NCI-H510A treated with DMSO at 0.1 percent for 48 hours (cell line): ENCODE measurements around the gene ZFYVE28.
"Not testable (repeated sequence)": the region's sequence is repeated elsewhere in the genome, so short reads cannot be mapped to it uniquely, and the experiment has no call there.

ENCODE experiments used
- DNase-seq: peaks from one replicate; lab custom pipeline; 2025; lab: John Stamatoyannopoulos, UW

Gene ZFYVE28

DNA sequence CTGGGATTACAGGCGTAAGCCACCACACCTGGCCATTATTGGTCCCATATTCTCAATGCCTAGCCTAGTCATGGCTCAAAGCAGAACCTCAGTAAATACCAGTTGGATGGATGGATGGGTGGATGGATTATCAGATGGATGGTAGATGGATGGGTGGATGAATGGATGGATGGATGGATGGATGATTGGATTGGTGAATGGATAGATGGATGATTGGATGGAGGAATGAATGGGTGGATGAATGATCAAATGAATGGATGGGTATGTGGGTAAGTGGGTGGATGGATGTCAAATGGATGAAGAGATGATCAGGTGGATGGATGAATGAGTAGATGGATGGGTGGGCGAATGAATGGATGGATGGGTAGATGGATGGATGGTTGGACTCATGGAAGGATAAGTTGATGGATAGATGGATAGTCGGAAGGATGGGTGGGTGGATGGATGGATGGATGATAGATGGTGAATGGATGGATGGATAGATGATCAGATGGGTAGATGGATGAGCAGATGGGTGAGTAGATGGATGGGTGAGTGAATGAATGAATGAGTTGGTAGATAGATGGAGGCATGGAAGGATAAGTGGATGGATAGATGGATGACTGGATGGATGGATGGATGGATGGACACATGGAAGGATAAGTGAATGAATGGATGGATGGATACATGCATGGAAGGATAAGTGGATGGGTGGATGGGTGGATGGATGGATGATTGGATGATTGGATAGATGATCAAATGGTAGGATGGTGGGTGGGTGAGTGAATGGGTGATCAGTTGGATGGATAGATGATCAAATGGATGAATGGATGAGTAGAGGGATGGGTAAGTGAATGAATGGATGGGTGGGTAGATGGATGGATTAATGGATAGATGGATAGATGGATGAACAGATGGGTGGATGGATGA, 28.5 kb upstream of the ZFYVE28 start:
- DNase-seq = no peak

DNA sequence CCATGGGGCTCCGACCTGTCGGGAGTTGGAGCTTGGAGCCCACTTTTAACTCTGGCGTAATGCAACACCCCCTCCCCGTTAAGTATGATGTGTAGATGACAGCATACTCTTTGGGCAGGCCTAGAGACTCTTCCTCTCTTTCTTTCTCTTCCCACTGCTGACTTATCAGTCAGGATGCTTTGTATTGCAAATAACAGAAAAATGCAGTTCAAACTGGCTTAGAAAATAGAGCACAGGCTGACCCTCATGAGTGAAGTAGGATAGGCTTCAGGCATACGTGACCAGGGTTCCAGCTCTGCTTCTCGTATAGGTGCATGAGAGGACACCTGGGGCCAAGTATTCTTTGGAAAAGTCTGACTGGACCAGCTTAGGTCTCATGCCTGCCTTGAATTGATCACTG, 27.1 kb upstream of the ZFYVE28 start:
- DNase-seq = no peak

GRCh38 chr4:2445130-2445529, 26.7 kb upstream of the ZFYVE28 start:
- no peak for DNase-seq

DNA sequence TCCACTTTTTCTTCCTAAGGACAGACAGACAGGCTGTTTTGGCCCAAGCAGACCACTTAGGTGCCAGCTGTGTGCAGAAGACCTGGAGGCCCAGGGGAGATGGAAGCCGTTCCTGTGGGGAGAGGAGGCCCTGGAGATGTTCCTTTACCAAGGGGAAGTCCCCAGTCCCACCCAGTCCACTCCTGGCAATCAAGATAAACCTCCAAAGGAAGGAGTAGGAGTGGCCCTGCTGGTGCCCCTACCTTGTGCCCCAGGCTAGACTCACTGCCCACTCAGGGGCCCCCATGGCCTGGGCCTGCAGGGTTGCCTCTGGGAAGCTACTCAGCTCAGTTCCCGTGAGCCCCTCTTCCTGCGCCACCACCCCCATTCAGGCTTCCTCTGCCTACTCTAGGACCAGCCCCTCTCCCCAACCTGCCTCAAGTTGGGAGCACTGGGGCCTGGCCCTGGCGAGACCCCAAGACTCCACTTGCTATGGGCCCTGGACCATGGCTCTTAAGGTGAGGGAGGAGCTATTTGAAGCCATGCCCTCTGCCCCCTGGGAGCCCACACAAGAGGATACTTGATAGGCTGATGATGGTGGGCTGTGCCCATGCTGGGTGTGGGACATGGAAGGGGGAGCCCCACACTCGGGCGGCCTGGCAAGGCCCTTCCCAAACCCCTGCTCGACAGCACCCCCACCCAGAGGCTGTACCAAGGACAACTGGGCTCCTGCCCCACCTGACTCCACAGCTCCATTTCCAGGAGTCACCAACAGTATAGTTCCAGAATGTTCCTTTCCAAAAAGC, 25.7 kb upstream of the ZFYVE28 start:
- DNase-seq = no peak

DNA sequence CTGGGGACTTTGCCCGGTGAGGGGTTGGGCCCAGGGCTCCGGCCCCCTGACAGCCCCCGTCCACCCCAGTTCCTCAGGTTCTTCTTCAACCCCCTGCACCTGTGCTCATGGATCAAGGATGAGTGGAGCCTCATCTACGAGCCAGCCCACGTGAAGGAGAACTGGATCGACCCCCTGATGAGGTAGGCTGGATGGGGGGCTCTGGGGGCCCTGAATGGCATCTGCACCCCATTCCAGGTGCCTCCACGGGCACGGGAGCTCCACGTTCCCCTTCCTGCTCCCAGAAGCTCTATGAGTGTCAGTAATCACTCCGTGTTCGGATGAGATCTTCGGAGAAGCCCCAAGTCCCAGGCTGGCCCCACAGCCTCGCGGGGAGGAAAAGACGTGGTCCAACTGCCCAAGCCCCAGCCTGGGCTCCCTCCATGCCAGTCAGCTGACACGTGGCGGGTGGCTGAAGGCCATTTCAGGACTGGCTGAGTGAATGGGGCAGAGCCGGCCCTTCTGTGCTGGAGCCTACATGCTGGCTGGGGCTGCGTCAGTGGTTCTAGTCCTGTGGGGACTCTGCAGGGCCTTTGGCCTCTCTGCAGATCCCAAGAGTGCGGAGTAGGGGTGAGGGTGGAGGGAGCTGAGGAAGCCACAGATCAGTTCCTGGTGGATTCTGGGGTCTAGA, 24.8 kb upstream of the ZFYVE28 start:
- no peak for DNase-seq

- no peak for DNase-seq
Measured at GRCh38 chr4:2442175-2442993, 23.9 kb upstream of the ZFYVE28 start.

DNA sequence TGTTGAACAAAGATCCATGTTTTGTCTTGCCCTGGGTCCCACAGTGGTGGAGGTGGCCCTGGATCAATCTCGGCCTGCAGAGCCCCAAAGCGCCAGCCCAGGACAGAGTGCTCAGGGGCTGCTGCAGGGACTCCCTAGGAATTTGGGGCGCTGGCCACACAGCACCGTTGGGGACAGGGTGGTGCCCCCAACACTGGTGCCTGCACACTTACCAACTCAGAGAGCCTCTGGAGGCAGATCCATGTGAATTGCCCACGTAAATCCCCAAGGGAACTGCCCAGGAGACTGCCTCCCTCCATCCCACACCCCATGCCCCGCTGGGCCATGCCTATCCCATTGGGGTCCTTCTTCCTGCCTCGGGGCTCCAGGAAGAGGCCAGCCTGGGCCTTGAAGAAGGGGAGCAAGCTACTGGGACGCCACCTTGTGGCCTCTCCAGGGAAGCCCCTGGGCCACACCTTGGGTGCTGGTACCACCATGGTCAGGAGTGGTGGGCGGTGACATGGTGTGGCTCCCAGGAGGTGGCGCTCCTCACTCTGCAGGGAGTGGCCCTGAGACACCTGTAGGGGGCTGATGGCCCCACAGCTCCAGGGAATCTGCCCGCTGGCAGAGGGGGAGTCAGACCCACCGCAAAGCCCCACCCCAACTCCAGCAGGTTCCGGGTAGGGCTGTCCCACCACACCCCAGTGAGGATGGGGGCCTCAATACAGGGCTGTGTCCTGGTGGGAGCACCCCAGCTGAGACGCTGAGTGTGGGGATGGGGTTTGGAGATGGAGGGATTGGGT, 23.1 kb upstream of the ZFYVE28 start:
- DNase-seq = peak; percentile 72

DNA sequence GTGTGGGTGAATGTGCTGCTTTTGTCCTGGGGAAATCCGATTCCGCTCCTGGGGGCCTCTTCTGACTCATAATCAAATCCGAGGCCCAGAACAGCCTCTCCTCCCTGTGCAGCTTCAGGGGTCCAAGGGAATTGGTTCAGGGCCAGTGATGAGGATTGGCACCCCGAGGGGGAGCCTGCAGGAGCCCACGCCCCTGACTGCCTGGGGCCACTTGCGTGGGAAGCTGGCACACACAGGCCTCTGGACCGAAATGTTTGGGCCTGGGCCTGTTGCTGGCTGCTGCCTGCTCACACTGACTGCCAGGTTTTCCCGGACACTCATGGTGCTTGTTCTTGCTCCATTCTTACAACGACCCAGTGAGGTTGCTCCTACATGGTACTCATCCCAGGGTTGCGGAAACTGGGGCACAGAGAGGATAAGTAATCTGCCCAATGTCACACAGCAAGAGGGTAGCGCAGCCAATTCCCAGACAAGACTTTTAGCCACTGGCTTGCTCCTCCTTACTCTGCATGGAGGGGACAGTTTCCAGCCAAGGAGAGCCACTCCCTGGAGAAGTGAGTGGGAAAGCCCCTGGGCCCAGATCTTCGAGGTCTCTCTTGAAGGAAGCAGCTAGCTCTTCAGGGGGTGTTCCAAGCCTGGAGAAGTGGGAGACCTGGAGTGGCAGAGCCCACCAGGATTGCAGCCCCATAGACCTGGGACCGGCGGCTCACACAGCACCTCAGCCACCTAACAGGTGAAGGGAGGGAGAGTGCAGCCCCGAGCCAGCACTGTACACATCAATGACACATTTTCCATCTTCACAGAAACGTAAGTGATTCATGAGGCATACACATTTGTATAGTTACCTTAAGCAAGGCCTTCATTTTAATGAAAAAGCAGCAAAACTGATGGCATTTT, 20.6 kb upstream of the ZFYVE28 start:
- DNase-seq = no peak

- DNase-seq = no peak
Measured at GRCh38 chr4:2437475-2438215, 19.2 kb upstream of the ZFYVE28 start.

GRCh38 chr4:2436761-2437474, 18.5 kb upstream of the ZFYVE28 start:
- no peak for DNase-seq

GRCh38 chr4:2436301-2436700, 17.9 kb upstream of the ZFYVE28 start:
- DNase-seq = peak; percentile 4

DNA sequence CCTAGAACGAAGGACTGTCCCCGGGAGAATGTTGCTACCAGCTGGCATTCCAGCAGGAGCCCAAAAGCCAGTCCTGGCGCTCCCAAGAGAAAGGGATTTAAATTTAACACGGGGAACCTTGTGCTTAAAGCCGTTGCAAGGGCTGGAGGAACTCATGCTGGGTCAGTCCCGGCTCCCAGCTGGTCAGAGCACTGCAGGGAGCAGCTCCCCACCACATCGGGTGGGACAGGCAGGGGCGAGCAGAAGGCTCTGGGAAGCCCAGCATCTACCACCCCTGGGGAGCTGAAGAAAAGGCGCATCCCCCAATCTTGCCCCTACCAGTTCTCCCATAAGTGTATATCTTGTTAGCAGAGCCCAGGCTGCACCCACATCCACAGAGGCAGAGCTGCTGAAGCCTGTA, 16.0 kb upstream of the ZFYVE28 start:
- DNase-seq = no peak

DNA sequence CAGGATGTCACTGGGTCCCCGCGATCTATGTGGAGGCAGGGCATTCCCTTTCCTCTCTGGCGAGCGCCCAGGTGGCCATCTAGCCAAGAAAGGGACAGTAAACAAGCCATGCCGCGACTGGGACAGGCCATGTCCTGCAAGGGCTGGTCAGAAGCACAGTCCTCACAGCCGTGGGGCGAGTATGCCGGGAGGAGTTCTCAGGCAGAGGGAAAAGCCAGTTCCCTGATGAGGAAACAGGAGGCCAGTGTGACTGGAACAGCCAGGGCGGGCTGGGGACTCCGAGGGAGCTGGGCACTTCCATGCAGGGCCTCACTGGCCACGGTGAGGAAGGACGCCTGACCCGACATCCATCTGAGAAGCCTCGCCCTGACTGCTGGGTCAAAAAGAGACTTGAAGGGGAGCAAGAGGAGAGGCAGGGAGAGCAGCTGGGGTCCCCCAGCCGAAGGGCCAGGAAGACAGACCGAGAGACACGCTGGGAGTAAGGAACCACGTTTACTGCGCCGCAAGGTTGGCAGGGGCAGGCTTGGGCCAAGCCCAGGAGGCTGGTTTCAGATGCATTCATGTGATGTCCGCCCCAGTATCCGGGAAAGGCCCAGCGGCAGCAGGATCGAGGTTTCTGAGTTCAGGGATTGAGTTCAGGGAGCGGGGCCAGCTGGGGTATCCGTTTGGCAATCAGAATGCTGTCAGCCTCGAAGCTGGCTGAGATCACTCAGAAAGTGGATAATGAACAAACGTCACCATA, 15.3 kb upstream of the ZFYVE28 start:
- no peak for DNase-seq

DNA sequence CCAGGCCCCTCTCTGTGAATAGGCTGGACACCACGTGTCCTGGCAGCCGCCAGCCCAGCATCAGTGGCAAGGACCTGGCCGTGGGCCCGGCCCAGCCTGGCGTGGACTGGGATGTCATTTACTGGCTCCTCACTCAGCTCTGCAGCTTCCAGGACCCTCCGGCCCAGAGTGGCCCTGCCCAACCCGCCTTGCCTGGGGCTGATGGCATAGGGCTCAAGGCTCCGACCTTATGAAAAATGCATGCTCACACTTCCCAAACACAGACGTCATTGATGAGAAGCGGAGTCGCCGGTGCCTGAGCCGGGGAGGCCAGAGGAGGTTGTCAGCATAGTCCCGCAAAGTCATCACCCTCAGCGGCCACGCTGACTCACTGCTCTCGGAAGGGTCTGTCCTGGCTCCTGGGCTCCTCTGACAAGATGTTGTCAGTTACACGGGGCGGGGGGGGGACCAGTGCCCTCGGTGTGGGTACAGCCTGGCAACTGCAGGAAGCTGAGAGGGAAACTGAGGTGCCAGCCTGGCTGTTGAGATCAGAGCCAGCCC, 14.6 kb upstream of the ZFYVE28 start:
- no peak for DNase-seq

GRCh38 chr4:2432004-2432403, 13.6 kb upstream of the ZFYVE28 start:
- no peak for DNase-seq

DNA sequence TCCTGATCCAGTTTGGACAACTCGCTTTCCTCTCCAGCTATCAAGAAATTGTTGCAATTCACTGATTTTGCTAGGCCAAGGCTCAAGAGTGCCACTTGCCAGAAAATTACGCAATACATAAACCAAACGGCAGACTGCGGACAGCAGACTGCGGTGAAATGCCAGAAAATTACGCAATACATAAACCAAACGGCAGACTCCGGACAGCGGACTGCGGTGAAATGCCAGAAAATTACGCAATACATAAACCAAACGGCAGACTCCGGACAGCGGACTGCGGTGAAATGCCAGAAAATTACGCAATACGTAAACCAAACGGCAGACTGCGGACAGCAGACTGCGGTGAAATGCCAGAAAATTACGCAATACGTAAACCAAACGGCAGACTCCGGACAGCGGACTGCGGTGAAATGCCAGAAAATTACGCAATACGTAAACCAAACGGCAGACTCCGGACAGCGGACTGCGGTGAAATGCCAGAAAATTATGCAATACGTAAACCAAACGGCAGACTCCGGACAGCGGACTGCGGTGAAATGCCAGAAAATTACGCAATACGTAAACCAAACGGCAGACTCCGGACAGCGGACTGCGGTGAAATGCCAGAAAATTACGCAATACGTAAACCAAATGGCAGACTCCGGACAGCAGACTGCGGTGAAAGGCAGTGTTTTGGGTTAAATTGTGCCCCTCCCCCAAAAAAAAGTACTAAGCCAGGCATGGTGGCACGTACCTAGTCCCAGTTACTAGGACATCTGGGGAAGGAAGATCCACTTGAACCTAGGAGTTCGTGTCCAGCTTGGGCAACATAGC, 11.7 kb upstream of the ZFYVE28 start:
- not testable (repeated sequence) for DNase-seq
